ENCODE data around the gene RAB14. TPM values are rescaled to one million over a fixed set of nuclear protein-coding genes. Genes with fewer than 3 reads are reported as not detected.

Gene RAB14
- total RNA-seq (2021) (32.3 to 36.0 TPM (median 34.0 TPM) in 3 replicates), Bru-seq, nascent RNA (percentile 94 among the genes with signal in this experiment)
- long read RNA-seq, experiment 1, full-length matches to known transcripts = 305 of 344 reads
- long read RNA-seq, experiment 1, partial matches to known transcripts = 9 of 344 reads
- long read RNA-seq, experiment 1, other reads (novel, unspliced or antisense) = 30 of 344 reads
- long read RNA-seq, experiment 2, full-length matches to known transcripts = 45 of 92 reads
- long read RNA-seq, experiment 2, partial matches to known transcripts = 9 of 92 reads
- long read RNA-seq, experiment 2, other reads (novel, unspliced or antisense) = 38 of 92 reads
- long read RNA-seq, experiment 3, full-length matches to known transcripts = 8 of 13 reads
- long read RNA-seq, experiment 3, partial matches to known transcripts = 0 of 13 reads
- long read RNA-seq, experiment 3, other reads (novel, unspliced or antisense) = 5 of 13 reads

GRCh38 chr9:121201738-121202533 is at the start of gene RAB14:
Gene RAB14, minus strand, starts transcription at chr9:121201869. Its CDS starts 8,457 bp downstream, at chr9:121193412.
- Mint-ChIP-seq H3K9me3 (no peaks in the 10 kb centered on the region), H3K4me3 (peak within 1 kb of the TSS; percentile 86), H3K36me3 (no peaks in the 10 kb centered on the region), H3K27ac (peak within 1 kb of the TSS; percentile 72; the same call in 1 of the 2 replicates), H3K4me1 (peaks cover 35% of the 10 kb centered on the region), H3K27me3 (ENCODE audit: low read depth) (peaks cover 2% of the 10 kb centered on the region; the same call in 1 of the 2 replicates)
- CTCF ChIA-PET = interaction anchor here (0.7 to 1.1 kb wide), 2 partner anchors 66 to 118 kb away, joined by 4 to 5 read pairs; partner anchors contain the start of gene GSN
- peak; percentile 95 for ATAC-seq
- peak; percentile 99 for DNase-seq (ENCODE audit: low spot score)
- POLR2A ChIA-PET = interaction anchor here (0.5 to 0.6 kb wide), 3 partner anchors 21 to 472 kb away, joined by 3 to 4 read pairs (median 3); no protein-coding TSS in a partner anchor
- TF ChIP-seq USF2 (CRISPR knock-in tag; IDR thresholded peaks at IDR 0.05) = no peak
- TF ChIP-seq ZNF532 (CRISPR knock-in tag; IDR thresholded peaks at IDR 0.05; ENCODE audit: borderline replicate concordance) = no peak
- TF ChIP-seq CREB1 (CRISPR knock-in tag; IDR thresholded peaks at IDR 0.05) = no peak
- no peak for TF ChIP-seq FOXJ3 (CRISPR knock-in tag; IDR thresholded peaks at IDR 0.05; ENCODE audit: borderline replicate concordance)
- 0 out of 2 replicates have a peak, but pooled peaks have one; percentile 43 for TF ChIP-seq TEAD1 (CRISPR knock-in tag; IDR thresholded peaks at IDR 0.05)
- no peak for TF ChIP-seq ZNF317 (CRISPR knock-in tag; IDR thresholded peaks at IDR 0.05; ENCODE audit: borderline replicate concordance, low read depth)
- TF ChIP-seq, protein P1, sequence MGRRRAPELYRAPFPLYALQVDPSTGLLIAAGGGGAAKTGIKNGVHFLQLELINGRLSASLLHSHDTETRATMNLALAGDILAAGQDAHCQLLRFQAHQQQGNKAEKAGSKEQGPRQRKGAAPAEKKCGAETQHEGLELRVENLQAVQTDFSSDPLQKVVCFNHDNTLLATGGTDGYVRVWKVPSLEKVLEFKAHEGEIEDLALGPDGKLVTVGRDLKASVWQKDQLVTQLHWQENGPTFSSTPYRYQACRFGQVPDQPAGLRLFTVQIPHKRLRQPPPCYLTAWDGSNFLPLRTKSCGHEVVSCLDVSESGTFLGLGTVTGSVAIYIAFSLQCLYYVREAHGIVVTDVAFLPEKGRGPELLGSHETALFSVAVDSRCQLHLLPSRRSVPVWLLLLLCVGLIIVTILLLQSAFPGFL (CRISPR knock-in tag; IDR thresholded peaks at IDR 0.05; ENCODE audit: borderline replicate concordance) = no peak
- no peak for TF ChIP-seq ZNF263 (CRISPR knock-in tag; IDR thresholded peaks at IDR 0.05; ENCODE audit: low read depth)
- TF ChIP-seq HMGA2 (CRISPR knock-in tag; IDR thresholded peaks at IDR 0.05) = no peak
- TF ChIP-seq SP1 (CRISPR knock-in tag; conservative IDR thresholded peaks at IDR 0.05) = peak; percentile 85
- peak; percentile 93 for TF ChIP-seq ZNF219 (CRISPR knock-in tag; IDR thresholded peaks at IDR 0.05; ENCODE audit: borderline replicate concordance)
- TF ChIP-seq RELA (CRISPR knock-in tag; IDR thresholded peaks at IDR 0.05; ENCODE audit: borderline replicate concordance) = no peak
- TF ChIP-seq MXD4 (CRISPR knock-in tag; IDR thresholded peaks at IDR 0.05; ENCODE audit: borderline replicate concordance) = peak; percentile 78; the same call in 1 of the 2 replicates
- no peak for TF ChIP-seq ZNF121 (CRISPR knock-in tag; IDR thresholded peaks at IDR 0.05)
- TF ChIP-seq ATF6 (CRISPR knock-in tag; IDR thresholded peaks at IDR 0.05) = no peak
- TF ChIP-seq ESRRA (CRISPR knock-in tag; IDR thresholded peaks at IDR 0.05; ENCODE audit: borderline replicate concordance) = no peak
- TF ChIP-seq, protein P2, sequence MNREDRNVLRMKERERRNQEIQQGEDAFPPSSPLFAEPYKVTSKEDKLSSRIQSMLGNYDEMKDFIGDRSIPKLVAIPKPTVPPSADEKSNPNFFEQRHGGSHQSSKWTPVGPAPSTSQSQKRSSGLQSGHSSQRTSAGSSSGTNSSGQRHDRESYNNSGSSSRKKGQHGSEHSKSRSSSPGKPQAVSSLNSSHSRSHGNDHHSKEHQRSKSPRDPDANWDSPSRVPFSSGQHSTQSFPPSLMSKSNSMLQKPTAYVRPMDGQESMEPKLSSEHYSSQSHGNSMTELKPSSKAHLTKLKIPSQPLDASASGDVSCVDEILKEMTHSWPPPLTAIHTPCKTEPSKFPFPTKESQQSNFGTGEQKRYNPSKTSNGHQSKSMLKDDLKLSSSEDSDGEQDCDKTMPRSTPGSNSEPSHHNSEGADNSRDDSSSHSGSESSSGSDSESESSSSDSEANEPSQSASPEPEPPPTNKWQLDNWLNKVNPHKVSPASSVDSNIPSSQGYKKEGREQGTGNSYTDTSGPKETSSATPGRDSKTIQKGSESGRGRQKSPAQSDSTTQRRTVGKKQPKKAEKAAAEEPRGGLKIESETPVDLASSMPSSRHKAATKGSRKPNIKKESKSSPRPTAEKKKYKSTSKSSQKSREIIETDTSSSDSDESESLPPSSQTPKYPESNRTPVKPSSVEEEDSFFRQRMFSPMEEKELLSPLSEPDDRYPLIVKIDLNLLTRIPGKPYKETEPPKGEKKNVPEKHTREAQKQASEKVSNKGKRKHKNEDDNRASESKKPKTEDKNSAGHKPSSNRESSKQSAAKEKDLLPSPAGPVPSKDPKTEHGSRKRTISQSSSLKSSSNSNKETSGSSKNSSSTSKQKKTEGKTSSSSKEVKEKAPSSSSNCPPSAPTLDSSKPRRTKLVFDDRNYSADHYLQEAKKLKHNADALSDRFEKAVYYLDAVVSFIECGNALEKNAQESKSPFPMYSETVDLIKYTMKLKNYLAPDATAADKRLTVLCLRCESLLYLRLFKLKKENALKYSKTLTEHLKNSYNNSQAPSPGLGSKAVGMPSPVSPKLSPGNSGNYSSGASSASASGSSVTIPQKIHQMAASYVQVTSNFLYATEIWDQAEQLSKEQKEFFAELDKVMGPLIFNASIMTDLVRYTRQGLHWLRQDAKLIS (CRISPR knock-in tag; IDR thresholded peaks at IDR 0.05; ENCODE audit: borderline replicate concordance) = no peak
- TF ChIP-seq JUN (CRISPR knock-in tag; IDR thresholded peaks at IDR 0.05) = no peak
- TF ChIP-seq TEAD4 (CRISPR knock-in tag; IDR thresholded peaks at IDR 0.05) = no peak
- TF ChIP-seq, protein P3, sequence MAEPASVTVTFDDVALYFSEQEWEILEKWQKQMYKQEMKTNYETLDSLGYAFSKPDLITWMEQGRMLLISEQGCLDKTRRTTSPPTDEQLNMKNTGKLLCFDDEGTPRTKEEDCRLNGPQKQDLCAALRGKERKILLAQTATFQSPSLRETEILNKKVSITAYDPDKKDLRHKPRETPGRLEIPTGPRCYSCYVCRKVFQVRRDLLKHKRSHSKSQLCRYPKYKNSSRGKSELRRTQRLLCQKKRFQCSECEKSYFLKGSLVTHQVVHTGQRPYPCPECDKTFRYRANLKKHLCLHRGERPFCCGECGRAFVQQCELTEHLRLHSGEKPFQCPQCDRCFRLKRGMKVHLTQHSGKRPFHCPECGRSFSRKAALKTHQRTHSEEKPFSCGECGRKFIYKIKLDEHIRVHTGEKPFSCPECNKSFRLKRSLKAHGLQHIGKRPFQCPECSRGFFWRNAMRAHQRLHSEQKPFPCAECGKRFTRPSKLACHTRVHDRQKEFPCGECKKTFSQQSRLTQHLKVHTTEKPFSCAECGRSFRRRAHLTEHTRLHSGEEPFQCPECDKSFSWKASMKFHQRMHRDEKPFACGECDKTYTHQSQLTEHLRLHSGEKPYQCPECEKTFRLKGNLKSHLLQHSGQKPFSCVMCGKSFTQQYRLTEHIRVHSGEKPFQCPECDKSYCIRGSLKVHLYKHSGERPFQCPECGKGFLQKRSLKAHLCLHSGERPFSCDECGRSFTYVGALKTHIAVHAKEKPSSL (CRISPR knock-in tag; conservative IDR thresholded peaks at IDR 0.05) = no peak
